ENCODE measurements around the gene ADARB1.

The ADARB1 gene

DNA sequence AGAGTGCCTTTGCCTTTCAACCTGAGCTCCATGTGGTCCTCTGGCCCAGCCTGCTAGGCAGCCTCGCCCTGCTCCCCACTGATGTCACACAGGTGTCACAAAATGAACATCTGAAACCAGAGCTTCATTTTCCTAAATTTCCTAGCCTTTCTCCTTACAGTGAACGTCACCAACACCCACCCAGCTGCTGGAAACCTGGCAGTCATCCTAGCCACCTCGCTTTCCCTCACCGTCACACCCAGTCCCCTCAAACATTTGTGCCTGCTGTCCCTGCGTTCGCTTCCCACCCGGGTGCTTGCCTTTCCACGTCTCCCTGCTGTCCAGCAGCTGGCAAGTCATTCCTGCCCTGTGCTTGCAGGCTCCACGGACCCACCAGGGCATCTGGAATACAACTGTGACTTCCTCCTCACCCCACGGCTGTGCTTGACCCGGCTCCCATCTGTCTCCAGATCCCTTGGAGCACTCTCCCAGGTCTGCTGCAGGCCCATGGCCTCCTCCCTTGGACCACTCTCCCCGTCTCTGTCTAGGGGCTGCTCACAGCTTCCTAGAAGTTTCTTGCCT lies 23.5 kb downstream of the ADARB1 start:
- DNase-seq: no peak

DNA sequence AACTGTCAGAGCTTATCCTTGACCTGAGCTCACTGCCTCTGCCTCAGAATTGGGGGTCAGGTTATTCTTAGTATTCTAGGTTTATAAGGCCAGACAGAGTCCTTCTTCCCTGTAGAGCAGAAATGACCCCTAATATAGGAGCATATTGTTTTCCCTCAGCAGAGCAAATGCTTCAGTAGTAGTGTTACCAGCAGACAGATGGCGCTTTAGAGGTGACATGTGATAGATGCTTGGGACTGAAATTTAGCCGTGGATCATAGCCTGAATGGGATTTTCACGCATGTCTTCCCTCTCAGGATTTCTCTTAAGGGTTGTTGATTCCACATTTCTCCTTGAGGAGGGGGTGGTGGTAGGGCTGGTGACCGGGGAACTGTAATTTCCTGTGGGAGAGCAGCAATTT lies 24.5 kb downstream of the ADARB1 start:
- no peak for DNase-seq

DNA sequence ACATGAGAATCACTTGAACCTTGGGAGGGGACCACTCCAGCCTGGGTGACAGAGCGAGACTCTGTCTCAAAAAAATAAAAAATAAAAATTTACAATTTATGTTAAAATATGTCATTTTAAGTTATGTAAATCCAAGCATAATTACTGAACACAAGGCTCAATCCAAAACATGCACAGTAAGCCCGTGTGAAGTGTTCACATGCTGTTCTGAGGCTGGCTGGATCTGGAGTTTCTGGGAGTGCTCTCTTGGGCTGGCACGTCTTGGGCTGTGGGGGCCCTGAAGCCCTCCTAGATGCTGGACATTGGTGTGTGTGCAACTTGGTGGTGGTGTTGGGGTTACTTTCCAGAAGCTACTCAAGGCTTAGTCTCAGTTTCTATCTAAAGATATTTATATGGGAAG lies 25.2 kb downstream of the ADARB1 start:
- no peak for DNase-seq

DNA sequence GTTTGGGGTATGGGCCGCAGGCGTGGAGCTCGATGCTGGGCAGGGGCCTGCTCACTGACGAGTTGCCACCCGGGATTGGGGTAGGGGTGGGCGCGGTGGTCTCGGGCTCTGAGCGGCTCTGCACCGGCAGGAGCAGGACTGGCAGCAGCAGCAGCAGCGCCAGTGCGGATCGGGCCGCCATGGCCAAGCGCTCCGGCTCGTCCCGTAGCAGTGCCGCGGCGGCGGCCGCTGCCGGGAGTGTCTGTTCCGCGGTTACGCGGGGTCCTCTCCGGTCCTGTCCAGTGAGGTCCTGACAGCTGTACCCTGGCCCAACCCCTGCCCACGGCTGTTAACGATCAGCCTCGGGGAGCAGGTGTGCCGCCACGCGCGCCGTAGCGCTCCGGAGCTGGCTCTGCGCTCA lies 26.5 kb downstream of the ADARB1 start:
- DNase-seq: no peak

DNA sequence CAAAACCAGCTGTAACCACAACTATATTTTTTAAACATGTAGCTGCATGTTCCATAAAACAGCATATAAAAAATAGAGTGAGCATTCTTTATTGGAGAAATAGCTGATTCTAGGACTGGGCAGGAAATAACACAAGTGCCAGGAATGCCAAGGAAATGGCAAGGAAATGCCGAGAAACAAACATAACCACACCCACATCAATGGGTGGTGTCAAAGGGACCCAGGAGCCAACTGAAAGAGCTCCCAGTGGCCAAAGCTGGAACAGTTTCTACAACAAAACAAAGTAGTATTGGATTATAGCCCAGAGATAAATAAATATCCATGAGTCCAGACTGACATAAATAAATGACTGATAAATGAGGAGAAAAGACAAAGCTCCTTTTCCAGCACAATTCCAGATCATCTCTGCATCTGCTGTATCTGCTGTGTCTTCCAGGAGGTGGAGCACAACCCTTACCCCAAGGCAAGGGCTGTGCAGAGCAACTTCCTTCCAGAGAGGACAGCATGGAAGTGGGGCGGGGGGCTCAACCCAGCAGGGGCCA lies 28.1 kb downstream of the ADARB1 start:
- DNase-seq: no peak

DNA sequence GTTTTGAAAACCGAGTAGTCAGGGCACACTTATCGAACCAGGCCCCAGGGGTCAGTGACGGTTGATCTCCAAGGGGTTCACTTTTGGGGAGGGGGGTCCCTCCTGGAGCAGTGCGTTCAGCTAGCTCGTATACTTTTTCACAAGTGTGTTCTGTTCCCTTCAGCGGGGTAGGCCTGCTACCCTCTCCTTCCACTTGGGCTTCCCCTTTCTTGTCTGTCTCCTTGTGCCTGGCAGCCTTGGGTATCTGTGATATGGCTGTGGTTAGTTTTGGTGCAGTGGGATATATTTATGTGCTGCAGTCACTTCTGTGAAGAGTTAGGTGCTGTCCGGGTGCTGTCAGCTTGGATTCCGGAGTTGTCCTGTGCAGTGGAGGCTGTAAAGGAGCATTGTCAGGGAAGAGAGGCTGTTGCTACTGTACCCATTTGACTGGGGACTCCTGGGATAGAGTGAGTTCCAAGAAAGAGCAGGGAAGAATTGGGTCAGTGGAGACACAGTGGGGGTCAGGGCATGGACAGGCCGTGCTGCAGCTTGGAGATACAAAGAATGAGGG lies 29.7 kb downstream of the ADARB1 start:
- DNase-seq: no peak

DNA sequence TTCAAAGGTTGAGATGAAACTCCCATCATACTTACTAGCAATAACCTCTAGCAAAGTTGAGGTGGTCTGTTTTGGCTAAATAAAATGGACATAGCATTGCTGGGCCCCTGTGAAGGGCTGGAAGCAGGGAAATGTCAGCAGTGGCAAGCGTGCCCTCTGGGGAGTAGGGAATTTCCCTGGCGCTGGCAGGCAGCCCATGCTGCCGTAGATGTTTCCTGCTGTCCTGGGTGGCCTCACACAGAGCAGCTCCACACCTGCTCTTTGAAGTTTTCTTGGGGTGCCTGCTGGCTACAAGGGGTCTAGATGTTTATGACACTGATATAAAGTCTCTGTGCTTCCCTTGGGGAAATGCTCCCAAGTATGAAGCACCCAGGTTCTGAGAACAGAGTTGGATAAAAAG lies 30.2 kb downstream of the ADARB1 start:
- peak in 1 of 2 donors; percentile 40 for DNase-seq

DNA sequence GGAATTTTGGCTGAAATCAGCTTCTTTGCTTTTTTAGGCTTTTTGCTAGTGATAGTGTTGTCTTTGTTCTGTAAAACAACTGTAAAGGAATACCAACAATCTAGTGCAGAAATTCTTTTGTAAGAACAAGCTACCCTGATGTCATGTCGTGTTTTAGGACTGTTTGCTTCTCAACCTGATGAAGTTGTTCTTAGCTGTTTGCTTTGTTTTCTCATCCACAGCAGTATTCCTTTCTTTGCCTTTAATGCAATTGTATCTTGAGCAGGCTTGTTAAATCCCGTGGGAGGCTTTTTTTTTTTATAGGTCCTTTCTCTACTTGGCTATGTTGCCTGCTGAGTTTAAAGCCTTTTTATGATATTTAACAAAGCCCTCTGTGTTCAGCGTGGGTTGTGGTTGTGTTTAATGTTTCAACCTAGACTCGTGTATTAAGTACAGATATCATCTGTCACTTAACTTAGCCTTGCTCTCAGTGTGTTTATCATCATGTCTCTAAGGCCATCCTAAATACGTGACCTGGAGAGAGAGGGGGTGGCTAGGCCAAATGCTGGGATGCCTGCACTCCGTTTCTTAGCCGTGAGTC lies 31.6 kb downstream of the ADARB1 start:
- no peak for DNase-seq

DNA sequence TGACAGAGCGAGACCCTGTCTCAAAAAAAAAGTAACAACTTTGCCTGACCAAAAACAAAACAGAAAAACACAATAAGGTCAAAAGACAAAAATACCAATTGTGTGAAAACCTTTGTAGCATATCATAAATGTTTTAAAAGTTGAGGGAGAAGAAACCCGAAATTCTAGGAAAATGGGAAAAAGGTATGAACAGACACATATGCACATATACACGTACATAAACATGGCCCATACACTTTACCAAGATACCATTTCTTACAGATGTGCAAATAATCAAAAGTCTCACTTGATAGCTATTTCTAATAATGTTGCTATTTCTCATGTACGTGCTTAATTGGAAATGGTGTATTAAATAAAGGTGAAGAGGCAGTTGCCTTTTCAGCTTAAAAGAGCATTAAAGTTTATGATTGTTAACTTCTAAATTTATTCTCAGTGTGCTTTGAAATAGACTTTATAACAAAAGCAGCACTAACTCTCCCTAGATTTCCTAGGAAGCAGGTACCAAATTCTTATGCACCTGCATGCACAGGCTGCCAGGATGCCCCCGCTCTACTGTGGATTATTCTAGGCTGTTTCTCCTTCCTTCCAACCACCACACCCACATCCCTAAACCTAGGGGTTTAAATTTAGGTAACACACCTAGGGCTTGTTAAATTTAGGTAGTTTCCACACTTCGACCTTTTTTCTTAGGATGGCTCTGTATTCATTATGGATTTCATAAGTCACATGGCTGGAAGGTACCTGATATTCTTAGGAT lies 33.8 kb downstream of the ADARB1 start:
- no peak for DNase-seq

DNA sequence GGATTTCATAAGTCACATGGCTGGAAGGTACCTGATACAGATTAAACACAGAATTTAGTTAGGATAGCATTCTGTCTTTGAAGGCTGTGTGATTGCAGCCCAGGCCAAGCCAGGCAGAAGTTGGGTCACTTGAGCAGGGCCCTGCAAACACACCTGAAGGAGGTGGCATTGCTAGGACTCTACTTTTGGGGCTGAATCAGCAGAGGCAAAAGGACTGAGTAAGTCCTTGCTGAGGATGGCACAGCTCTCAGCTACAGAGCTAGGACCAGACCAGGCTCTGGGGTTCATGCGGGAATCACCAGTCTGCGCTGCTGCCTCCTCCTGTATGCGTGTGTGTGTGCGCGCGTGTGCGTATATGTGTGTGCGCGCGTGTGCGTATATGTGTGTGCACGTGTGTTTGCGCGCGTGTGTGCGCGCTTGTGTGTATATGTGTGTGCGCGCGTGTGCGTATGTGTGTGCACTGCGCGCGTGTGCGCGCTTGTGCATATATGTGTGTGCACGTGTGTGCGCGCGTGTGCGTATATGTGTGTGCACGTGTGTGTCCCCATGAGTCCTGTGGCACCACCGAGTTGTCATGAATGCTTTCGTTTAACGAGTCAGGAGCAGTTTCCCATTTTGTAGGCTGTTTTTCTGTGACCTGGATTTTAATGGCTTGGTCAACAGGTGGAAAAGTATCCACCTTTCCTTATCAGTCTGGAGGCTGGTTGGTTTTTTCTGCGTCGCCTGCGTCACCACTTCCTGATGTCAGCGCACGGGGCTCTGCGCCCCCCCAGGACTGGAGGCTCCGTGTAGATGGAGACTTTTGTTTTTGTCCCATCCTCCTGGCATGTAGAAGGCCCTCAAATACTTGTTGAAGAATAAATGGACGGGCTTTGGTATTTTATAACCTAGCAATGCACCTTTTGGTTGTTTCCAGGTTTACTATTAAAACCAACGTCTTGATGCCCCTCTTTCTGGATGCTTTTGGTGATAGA lies 34.7 kb downstream of the ADARB1 start:
- peak; percentile 14 to 33 for DNase-seq

DNA sequence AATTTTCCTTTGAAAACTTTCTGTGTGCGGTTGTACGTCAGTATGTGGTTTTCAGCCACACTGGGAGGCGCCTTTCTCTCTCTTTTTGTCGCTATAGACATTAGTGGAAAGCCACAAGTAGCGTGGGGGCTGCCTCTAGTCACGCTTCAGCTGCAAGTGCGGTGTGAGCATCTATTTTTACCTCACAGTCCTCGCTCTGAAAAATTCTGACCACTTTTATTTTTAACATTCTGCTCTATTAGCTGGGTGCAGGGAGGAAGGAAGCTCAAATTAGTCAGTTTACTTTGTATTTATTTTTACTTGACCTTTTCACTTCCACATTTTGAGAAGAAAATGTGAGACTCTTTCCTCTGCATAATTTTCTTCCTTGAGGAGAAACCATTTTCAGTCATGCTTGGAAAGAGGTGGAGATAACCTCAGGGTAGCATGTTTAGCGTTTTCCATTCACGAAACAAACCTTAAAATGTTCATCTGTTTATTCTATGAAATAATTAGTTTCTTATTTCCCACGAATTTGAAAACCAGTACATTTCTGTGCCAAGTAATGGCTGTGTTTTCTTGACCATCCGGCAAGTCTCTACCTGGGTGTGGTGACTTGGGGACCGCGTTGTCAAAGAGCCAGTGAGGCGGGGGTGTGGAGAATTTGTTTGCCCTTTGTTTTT lies 35.6 kb downstream of the ADARB1 start:
- peak; percentile 33 to 69 for DNase-seq

DNA sequence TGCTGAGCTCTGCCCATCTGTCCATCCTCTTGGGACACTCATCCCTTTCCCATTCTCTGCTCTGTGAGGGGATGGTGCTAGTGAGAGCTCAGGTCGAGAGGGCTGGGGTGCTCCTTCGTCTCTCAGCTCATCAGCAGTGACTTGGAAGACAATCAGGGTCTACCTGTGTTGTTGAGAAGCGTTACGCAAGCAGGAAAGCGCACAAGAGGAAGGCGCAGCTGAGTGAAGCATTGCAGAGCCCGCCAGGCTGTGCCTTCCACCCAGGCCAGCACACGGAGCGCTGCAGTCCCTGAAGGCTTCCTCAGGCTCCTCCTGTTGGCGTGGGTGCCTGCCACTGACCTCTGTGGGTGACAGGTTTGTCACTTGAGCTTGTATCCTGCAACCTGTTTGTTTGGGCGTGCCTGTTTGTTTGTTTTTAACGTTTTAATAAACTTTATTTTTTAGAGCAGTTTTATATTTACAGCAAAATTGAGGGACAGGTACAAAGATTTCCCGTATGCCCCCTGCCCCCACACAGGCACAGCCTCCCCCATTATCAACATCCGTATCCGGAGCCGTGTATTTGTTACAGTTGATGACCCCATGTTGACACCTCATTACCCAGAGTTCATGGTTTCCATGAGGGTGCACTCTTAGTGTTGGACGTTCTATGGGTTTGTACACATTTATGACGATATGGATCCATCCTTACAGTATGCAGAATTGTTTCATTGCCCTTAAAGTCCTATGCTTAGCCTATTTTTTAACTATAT lies 36.7 kb downstream of the ADARB1 start:
- DNase-seq: no peak

DNA sequence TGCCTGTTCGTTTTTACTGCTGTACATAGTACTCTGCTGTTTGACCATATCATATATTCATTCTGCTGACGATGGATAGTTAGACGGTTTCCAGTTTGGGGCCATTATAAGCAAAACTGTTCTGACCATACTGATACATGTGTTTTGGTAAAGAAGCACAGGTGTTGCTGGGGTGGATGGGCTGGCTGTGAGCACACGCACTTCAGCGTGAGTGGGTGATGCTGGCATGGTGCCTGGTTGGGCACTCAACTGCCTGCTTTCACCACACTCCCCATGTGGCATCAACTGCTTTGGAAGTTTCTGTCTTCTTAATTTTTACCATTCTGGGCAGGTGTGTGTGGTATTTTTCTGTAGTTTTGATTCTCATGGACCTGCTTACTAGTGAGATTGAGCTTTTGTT lies 37.3 kb downstream of the ADARB1 start:
- no peak for DNase-seq

DNA sequence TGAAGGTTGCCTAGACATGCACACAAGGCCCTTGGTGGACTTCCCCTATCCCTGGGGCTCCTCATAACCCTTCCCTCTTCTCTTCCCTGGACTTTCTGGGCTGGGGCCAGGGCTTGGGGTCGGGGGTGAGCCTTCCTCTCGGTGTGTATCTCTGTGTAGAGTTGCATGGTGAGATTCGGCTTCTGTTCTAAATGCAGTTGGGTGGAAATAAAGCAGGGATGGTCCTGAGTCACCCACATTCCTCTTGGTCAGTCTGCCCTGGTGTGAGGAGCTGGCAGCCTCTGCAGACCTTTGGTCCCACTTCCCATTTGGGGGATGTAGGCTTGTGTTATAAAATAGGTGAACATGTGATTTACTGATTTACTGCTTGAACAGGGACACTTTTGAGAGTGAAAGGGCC lies 38.0 kb downstream of the ADARB1 start:
- DNase-seq: no peak

DNA sequence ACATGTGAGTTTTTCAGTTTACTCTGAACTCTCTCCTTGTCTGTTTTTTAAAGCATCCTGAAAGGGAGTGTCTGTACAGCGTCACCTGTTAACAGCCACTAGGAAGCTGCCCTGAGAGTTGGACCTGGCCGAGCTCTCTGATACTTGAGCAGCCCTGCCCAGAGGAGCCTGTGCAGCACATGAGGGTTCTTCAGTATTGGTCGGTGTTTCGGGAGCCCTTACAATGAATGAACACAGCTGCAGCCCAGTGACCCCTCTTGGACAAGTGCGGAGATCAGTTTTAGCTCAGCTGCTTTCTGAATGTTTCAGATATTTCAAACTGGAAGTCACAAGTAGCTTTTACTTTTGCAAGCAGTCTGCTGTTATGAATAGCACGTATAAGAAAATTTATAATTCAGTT lies 39.2 kb downstream of the ADARB1 start:
- DNase-seq: no peak

DNA sequence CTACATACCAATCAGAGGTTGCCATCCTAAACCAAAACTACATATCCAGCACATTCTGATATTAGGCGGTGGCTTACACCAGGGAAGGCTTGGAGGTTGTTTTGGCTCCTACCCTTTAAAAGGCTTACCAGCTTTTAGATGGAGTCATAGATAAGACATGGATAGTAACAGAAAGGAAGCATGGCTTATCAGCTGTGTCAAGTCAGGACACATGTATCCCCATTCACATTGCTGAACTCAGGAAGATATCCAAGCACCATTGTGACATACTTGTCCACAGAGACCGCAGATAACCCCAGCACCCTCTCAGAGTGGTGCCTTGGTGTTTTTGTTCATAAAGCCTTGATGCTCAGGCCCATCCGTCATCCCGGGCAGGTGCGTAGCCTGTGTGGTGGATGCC lies 39.7 kb downstream of the ADARB1 start:
- DNase-seq: no peak

DNA sequence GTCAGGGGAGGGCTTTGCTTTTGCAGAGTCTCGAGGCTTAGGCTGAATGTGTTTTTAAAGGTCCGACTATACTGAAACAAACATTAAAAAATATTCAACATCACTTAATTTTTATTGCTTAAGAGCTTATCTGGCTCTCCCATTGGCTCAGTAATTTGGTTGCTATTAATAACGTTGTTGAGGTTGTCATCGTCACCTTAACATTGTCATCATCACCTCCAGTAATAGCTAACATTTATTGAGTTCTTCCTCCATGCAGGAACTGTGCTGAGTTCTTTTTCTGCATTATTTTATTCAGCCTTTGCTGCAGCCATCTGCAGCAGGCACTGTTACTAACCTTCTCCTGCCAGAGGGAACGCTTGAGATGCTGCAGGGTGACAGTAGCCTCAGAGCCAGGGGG lies 40.1 kb downstream of the ADARB1 start:
- no peak for DNase-seq

DNA sequence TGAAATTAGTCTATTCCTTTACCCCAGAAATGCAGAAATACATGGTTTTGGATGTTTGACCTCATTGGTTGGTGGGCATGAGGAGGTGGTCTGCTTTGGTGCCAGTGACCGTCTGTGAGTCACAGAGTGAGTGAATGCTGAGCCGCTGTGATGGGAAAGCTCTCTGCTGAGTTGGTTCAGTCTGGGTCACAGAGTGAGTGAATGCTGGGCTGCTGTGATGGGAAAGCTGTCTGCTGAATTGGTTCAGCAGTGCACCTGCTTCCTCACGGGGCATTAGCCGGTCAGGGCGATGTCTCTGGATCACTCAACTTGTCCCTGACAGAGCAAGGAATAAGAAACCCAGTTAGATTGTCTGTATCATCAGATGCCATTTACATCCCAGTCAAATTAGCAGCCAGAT lies 40.8 kb downstream of the ADARB1 start:
- no peak for DNase-seq

DNA sequence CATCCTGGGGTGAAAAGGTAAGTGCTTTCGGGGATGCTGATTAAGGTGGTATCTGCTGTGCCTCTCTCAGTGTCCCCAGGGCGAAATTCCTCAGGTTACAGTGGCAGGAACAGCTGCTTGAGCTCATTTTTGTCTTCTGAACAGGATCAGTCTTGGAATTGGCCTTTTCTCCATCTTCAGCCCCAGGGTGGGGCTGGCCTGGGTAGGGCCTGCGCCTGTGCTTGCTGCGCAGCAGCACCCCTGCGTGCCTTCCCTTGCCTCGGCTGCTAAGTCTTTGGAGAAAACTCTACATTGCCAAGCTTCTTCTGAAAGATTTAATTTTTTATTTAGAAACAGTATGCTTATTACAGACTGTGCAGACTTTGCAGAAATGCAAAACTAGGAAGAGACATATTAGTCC lies 41.7 kb downstream of the ADARB1 start:
- DNase-seq: no peak

DNA sequence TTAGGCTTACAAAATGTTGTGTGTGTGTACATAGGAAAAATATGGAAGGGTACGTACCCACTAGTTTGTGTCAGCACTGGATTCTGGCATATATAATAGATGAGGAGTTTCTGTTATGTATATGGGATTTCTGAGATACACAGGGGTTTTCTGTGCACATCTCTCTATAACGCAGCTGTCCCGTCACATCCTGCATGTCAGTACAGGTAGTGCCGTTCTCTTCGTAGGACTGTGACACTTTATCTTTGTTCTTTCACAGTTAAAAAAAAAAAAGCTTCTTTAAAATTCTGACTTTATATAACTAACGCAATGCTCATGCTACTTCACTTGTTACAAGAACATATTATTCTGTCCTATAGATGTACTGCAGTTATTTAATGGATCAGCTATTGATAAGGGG lies 42.9 kb downstream of the ADARB1 start:
- no peak for DNase-seq

DNA sequence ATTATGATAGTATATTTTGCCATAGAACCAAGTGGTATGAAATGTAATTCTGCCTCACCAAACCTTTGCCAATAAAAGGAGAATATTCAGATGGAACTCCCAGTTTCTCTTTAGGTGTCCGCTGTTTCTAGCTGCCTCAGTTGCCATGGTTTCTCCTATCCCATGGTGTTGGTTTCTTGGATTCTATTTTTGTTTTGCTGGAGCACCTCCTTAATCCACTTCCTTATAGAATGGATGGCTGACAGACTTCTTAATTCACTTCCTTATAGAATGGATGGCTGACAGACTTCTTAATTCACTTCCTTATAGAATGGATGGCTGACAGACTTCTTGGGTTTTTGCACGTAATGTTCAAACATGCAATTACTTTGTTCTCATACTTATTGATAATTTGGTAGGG lies 43.7 kb downstream of the ADARB1 start:
- no peak for DNase-seq

DNA sequence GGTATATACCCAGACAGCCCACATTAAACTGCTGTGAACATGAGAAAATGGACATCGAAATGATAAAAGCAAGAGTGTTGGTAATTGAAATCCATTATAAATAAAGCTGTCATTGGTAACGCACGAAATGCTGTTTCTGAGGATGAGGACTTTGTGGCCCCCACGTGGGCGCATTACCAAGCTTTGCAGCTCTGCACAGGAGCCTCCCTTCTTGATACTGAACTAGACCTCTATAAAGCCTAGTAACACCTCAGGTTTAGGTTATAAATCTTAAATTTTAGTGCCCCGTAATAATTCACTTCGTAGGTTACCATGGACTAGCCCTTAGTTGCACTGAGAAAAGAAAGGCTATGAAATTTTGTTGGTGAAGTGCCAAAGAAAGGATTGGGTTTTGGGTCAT lies 45.4 kb downstream of the ADARB1 start:
- no peak for DNase-seq

All from CD4-positive, alpha-beta T cell treated with Interleukin-1 beta for 1 hour (primary cell).